ENCODE measurements around the gene ELMO1.

GRCh38 chr7:37481154-37481553, 32.5 kb upstream of the ELMO1 start:
- TF ChIP-seq CTCF (optimal IDR thresholded peaks at IDR 0.05 in 1 of 3, IDR thresholded peaks at IDR 0.05 in 1 of 3, conservative IDR thresholded peaks at IDR 0.05 in 1 of 3; ENCODE audit: extremely low read depth in 1 of 3, insufficient read depth in 2 of 3, low read length in 3 of 3) (no peak), EZH2 (IDR thresholded peaks at IDR 0.05; ENCODE audit: low read length) (no peak)

Data from keratinocyte (primary cell).